GM12891 (cell line): ENCODE results near the gene LDAH.
"Not testable (repeated sequence)": the region's sequence is repeated elsewhere in the genome, so short reads cannot be mapped to it uniquely, and the experiment has no call there.

Experiments
- DNase-seq: peaks from one replicate; pipeline ENCODE4 v3.0.0; 2011; ENCODE audit warnings: low spot score; ENCODE audit not compliant: insufficient read length
- FAIRE-seq: peaks from 2 replicates; lab custom pipeline; 2011; peaks lifted over from hg19 to GRCh38; lab: Jason Lieb, UNC
- PAX5 ChIP-seq: IDR thresholded peaks from 2 replicates; pipeline ENCODE4 v1.6.1; 2011; ENCODE audit warnings: low read length, moderate library complexity, mild to moderate bottlenecking; ENCODE audit not compliant: insufficient read depth, severe bottlenecking
- POLR2A ChIP-seq: IDR thresholded peaks from 2 replicates; pipeline ENCODE4 v1.6.1; 2011; ENCODE audit warnings: low read depth, low read length, control low read depth
- POLR2AphosphoS5 ChIP-seq: IDR thresholded peaks from 2 replicates; pipeline ENCODE4 v1.6.1; 2011; ENCODE audit warnings: low read depth, low read length, control low read depth
- POU2F2 ChIP-seq: IDR thresholded peaks from 2 replicates; pipeline ENCODE4 v1.6.1; 2011; ENCODE audit warnings: low read depth, mild to moderate bottlenecking, control low read depth, low read length, moderate library complexity
- SPI1 ChIP-seq: IDR thresholded peaks from 2 replicates; pipeline ENCODE4 v1.6.1; 2011; ENCODE audit warnings: low read depth, low read length, control low read depth
- TAF1 ChIP-seq: IDR thresholded peaks from 2 replicates; pipeline ENCODE4 v1.6.1; 2011; ENCODE audit warnings: low read depth, low read length, control low read depth

LDAH gene

GRCh38 chr2:20797096-20797495, 25.8 kb downstream of the LDAH start:
- DNase-seq (no peak), FAIRE-seq (no peak)
- TF ChIP-seq TAF1 (no peak), SPI1 (peak; percentile 77)

GRCh38 chr2:20796374-20796791, 26.5 kb downstream of the LDAH start:
- TF ChIP-seq TAF1 (no peak), POLR2AphosphoS5 (no peak), PAX5 (no peak), SPI1 (no peak), POLR2A (no peak), POU2F2 (no peak)
- FAIRE-seq (peak; percentile 69), DNase-seq (no peak)

GRCh38 chr2:20793944-20794343, 29.0 kb downstream of the LDAH start:
- not testable (repeated sequence) for DNase-seq, FAIRE-seq

- TF ChIP-seq POLR2AphosphoS5, result no peak
- no peak for TF ChIP-seq SPI1
- TF ChIP-seq PAX5, result no peak
- no peak for TF ChIP-seq TAF1
- no peak for TF ChIP-seq POLR2A
- TF ChIP-seq POU2F2, result no peak
- DNase-seq, result no peak
- no peak for FAIRE-seq
Measured at GRCh38 chr2:20781656-20782265, 41.1 kb downstream of the LDAH start.

- FAIRE-seq, result no peak
- TF ChIP-seq TAF1 (no peak), POU2F2 (no peak), SPI1 (no peak)
- no peak for DNase-seq
Measured at GRCh38 chr2:20771299-20771698, 51.6 kb downstream of the LDAH start.

- no peak for FAIRE-seq
- no peak for TF ChIP-seq POLR2A
- no peak for TF ChIP-seq POLR2AphosphoS5
- TF ChIP-seq POU2F2, result no peak
- no peak for TF ChIP-seq TAF1
- TF ChIP-seq PAX5, result no peak
- TF ChIP-seq SPI1, result no peak
- no peak for DNase-seq
Measured at GRCh38 chr2:20766798-20767644, 55.9 kb downstream of the LDAH start.

- no peak for DNase-seq
- no peak for FAIRE-seq
- TF ChIP-seq TAF1 (no peak), POLR2A (no peak), POLR2AphosphoS5 (no peak), SPI1 (no peak), PAX5 (no peak), POU2F2 (no peak)
Measured at GRCh38 chr2:20766213-20766612, 56.7 kb downstream of the LDAH start.

- TF ChIP-seq POU2F2 (peak; percentile 26; the same call in 1 of the 2 replicates), SPI1 (no peak)
- DNase-seq (no peak), FAIRE-seq (peak; percentile 85)
Measured at GRCh38 chr2:20762945-20763683, 59.8 kb downstream of the LDAH start.

GRCh38 chr2:20759487-20759886, 63.4 kb downstream of the LDAH start:
- TF ChIP-seq POLR2A (no peak), POU2F2 (no peak), POLR2AphosphoS5 (no peak), TAF1 (no peak), SPI1 (no peak), PAX5 (no peak)
- DNase-seq, result no peak
- FAIRE-seq, result no peak

- DNase-seq (no peak), FAIRE-seq (no peak)
- TF ChIP-seq PAX5 (no peak), TAF1 (no peak), SPI1 (no peak), POU2F2 (no peak), POLR2AphosphoS5 (no peak), POLR2A (no peak)
Measured at GRCh38 chr2:20758997-20759396, 63.9 kb downstream of the LDAH start.
